Activated CD4-positive, alpha-beta T cell treated with anti-CD3 and anti-CD28 coated beads, Interleukin-2, Interleukin-6, amounts not matched to agents 100 ng/mL and 50 ng/mL, durations not matched to agents 16 hours and 8 hours (primary cell): ENCODE data around the gene NDFIP1.

Experiments used
- DNase-seq: peaks from one replicate; pipeline ENCODE4 v3.0.0-alpha.2; 2020

Gene NDFIP1

GRCh38 chr5:142192286-142193113, 83.9 kb downstream of the NDFIP1 start:
- no peak for DNase-seq

DNA sequence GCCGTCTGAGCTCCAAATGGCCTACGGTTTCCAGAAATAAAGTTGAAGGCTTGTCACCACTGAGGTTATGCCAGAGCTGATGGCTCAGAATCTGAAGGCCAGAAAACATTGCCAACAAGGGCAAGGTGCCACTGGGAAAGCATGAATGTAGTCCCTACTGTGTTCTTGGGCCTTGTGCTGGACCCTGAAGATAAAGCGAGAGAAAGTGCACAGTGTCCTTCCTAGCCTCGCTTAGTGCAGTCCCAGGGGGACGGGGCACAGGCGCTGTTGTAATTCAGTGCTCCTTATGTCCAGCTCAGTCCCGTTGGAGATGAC, 84.5 kb downstream of the NDFIP1 start:
- DNase-seq = no peak

DNA sequence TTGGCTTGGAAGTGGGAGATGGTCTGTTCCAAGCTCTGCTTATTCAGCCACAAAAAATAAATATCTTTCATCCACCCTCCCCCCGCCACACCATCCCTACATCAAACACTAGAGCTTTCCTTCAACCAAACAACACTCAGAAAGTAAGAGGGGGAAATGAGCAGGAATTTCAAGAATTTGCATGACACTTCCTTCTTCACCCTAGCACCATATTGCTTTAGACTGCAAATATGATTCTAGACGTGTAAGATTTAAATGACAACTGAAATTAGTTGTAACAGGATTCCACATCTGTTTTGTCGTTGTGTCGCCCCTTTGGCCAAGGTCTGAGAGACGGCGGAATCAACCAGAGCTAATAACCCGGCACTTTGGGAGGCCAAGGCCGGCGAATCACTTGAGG, 88.5 kb downstream of the NDFIP1 start:
- no peak for DNase-seq

DNA sequence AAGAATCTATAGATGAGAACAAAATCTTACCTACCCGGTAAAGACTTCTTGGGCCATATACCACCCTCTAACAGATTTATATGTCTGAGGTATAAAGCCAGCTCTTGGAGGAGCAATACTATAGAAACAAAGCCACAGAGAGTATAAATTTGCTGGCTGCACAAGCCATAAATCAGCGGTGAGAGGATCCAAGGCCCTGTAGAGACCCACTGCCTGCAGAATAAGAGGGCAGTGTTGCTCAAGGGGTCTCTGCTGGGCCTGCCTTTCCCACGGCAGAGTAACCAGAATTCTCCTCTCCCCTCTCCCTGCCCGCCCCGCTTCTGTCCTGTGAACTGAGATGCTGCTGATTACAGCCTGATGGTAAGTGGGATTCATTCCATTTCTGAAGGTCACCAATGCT, 89.2 kb downstream of the NDFIP1 start:
- no peak for DNase-seq

DNA sequence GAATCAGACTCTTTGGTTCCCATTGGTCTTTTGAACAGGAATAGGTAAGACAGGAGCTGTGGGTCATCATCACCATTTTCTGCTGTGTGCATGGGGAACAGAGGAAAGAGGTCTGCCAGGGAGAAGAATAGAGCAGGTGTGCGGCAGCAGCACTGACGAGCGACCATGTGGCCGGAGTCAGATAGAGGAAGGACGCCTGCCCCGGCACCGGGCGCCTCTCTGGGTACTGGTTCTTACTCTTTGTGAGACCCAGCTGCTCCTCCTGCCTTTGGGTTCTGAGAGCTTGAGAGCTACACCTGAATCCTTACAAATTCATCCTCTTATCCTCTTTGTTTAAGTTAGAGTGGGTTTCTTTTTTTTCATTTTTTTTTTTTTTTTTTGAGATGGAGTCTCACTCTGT, 90.8 kb downstream of the NDFIP1 start:
- no peak for DNase-seq

DNA sequence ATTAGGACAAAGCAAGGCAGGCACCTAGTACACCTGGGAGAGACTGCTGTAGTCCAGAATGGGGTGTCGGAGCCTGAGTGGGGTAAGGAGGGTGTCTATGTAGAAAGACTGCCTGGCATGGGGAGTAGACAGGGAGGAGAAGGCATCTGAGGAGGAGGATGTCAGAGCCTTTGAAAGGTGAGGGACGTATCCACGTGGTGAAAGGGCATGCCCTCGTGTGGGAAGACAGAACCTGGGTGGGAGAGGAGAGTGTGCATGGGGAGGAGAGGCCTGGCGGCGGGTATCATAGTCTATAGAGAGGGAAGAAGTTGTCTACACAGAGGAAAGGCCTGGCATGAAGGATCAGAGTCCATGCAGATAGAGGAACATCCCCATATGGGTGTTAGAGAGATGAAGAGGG, 91.8 kb downstream of the NDFIP1 start:
- no peak for DNase-seq

DNA sequence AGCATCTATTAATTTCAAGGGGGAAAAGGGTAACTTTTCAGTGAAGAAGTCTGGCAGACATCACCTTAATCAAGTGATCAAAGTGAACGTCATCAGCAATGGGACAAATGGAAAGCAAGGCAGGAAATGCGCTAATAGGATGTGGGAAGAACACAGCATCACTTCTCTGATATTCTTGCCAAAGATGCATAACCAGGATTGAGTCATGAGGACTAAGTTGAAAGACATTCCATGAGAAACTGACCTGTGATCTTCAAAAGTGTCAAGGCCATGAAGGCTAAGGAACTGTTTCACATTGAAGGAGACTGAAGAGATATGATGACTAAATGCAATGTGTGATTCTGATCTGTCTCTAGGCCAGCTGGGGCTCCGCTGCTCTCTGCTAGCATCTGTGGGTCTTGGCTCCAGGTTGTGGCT, 92.9 kb downstream of the NDFIP1 start:
- DNase-seq = no peak

GRCh38 chr5:142202282-142202681, 93.7 kb downstream of the NDFIP1 start:
- DNase-seq = no peak
